IPS-18c (cell line): ENCODE results near the gene ATP6AP1.
A peak's percentile ranks its signal among the peaks of the same experiment; 100 is the strongest.

Experiments used
- H3K4me3 ChIP-seq: 2 replicates; pipeline ENCODE4 v1.7.0; 2013; ENCODE audit warnings: low read depth, mild to moderate bottlenecking, low read length, moderate library complexity; ENCODE audit not compliant: insufficient read depth
- H3K9me3 ChIP-seq: one replicate; pipeline ENCODE4 v1.6.1; 2013; ENCODE audit warnings: mild to moderate bottlenecking, low read length, moderate library complexity; ENCODE audit not compliant: control insufficient read depth, insufficient read depth

The ATP6AP1 gene

DNA sequence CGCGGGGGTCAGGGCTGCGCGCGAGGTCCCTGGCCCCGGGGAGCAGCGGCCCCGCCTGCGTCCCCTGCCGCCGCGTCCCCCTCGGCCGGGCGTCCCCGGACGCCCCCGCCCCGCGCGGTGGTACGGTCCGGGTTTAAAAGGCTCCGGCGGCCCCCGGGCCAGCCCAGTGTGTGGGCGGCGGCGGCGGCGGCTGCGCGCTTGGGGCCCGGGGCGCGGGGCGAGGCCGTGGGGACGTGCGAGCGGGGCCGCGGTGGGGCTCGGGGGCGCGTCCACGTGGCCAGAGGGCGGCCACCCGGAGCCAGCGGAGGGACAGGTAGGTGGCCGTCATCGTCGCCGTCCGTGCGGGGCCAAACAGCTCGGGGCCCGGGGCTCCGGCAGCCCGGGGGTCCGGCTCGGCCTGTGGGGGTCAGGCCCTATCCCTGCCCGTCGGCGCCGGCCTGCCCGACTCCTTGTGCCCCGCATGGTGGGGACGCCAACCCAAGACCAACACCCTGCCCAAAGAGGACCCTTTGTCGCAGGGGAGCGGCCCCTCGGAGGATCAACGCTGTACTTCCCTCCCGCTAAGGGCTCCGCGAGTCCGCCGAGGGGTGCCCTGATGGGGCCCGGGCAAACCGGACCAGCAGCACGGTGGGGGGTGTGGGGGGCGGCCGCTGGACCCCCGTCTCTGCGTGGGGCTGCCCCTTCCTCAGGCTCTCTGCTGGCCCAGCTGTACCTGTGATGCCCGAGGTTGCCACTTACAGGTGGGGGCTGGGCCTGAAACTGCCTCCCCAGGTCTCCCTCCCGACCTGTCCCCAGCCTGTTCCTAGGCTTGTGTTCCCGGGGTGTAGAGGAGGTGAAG is 29.9 kb downstream of the ATP6AP1 start, which contains the start of gene PLXNA3:
Gene PLXNA3, plus strand, starts transcription at position 166 of the 838 bp plus-strand sequence. CDS start 1,903 bp downstream, outside the sequence.
- H3K9me3 ChIP-seq, result peaks cover 21% of the 10 kb centered on the region
- H3K4me3 ChIP-seq, result peak within 1 kb of the TSS; percentile 53

DNA sequence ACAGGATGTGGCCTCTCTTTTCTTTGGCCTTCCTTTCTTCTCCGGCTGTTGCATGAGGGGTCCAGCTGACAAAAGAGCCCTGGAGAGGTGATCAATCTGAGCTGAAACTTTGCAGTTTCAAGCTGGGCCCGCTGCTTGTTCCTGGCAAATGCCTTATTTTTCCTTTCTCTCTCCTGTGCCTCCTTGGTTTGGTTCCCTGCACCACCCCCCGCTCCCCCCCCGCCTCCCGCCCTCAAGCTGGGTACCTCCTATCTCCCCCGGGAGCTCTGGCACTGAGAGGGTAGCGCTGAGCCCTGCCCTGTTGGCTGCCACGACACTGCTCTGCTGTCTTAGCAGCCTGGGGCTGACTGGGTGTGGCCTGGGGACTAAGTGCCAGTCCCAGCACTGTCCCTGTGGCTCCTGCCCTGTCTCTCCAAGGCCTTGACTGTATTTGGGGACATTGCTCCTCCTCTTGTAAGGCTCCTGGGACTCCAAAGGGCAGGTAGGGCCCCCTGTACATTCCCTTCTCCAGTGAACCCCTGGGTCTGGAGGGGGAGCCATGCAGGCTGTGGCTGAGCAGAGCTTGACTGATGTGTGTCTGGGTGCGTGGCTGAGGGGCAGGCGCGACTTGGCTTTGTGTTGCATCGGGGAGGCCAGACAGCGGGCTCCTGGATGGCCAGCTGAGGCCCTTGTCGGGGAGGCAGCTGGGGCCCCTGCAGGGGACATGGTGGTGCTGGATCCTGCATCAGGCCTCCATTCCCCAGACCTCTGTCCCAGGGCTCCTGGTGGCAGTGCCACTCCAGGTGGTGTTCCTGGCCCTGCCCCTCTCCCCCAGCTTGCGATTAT is 30.7 kb downstream of the ATP6AP1 start:
- Histone ChIP-seq H3K4me3 (peak overlapping the region; percentile 53), H3K9me3 (peaks cover 21% of the 10 kb centered on the region)

DNA sequence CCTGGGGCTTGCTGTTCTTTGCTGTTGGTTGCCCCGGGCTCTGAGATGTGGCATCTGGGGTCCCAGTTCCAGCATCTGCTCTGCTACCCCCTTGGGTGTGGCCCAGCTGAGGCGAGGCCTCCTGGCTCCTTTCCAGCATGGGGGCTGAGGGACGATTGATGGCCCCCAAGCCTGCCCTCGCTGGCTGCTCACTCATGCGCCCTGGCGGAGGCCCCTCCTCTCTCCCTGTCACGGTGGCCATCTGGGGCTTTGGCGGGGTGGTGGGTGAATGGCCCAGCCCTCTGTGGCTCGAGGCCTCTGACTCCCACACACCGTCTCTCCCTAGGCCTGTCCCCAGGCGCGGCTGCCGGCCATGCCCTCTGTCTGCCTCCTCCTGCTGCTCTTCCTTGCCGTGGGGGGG is 31.4 kb downstream of the ATP6AP1 start:
- H3K9me3 ChIP-seq, result peaks cover 21% of the 10 kb centered on the region
- peak overlapping the region; percentile 15; the same call in 1 of the 2 replicates for H3K4me3 ChIP-seq

DNA sequence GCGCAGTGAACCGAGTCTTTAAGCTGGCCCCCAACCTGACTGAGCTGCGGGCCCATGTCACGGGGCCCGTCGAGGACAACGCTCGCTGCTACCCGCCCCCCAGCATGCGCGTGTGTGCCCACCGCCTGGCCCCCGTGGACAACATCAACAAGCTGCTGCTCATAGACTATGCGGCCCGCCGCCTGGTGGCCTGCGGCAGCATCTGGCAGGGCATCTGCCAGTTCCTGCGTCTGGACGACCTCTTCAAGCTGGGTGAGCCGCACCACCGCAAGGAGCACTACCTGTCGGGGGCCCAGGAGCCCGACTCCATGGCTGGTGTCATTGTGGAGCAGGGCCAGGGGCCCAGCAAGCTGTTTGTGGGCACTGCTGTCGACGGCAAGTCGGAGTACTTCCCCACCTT is 31.8 kb downstream of the ATP6AP1 start:
- Histone ChIP-seq H3K9me3 (peaks cover 17% of the 10 kb centered on the region), H3K4me3 (peak overlapping the region; percentile 15; the same call in 1 of the 2 replicates)

DNA sequence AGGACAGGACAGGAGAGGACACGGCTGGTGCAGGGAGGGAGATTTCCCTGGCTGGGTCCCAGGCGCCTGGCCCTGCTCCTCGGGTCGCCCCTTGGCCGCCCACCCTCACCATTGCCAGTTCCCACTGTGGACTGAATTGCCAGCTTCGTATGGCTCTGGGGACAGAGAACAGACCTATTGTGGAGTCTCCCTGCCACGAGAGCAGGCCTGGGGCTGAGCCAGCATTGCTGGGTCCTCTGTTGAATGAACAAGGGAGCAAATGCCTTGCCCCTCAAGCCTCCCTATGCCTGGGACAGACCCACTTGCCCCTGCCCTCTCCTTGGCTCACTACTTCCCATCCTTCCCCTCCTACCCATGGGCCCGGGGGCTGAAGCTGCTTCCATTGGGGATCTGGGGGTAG is 33.9 kb downstream of the ATP6AP1 start:
- Histone ChIP-seq H3K9me3 (peaks cover 13% of the 10 kb centered on the region), H3K4me3 (no peak overlapping the region)

DNA sequence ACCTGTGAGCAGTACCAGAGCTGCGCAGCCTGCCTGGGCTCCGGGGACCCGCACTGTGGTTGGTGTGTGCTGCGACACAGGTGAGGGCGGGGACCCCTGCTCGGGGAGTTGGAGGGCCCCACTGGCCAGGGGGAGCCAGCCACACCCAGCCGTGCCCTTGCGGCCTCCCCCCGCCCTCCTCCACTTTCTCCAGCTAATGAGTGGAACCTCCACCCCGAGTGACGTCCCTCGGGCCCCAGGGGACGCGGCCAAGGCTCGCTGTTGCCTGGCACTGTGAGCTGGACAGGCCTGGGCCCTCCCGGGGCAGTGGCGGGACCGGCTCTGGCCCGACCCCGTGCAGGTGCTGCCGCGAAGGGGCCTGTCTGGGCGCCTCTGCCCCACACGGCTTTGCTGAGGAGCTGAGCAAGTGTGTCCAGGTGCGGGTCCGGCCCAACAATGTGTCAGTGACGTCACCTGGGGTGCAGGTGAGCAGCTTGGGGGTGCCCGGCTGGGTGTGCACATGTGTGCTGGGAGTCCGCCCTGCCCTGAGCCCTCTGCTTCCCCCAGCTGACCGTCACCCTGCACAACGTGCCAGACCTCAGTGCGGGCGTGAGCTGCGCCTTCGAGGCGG is 35.2 kb downstream of the ATP6AP1 start:
- H3K9me3 ChIP-seq, result peaks cover 14% of the 10 kb centered on the region
- no peak overlapping the region for H3K4me3 ChIP-seq

DNA sequence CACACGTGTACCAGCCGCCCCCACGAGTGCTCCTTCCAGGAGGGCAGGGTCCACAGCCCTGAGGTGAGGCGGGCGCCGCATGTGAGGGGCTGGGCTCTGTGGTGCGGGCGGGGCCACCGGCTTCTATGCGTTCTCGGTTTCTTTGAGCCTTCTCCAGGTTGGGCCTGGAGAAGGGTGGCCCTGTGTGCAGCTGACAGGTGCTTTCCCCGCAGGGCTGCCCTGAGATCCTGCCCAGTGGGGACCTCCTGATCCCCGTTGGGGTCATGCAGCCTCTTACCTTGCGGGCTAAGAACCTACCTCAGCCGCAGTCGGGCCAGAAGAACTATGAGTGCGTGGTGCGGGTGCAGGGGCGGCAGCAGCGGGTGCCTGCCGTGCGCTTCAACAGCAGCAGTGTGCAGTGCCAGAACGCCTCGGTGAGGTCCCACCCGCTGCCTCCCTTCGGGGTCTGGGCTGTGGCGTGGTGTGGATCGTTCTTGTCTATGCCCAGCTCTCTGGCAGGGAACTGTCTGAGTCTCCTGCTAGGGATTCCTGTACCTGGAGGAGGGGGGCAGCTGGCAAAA is 36.4 kb downstream of the ATP6AP1 start:
- Histone ChIP-seq H3K9me3 (peaks cover 12% of the 10 kb centered on the region), H3K4me3 (no peak overlapping the region)

DNA sequence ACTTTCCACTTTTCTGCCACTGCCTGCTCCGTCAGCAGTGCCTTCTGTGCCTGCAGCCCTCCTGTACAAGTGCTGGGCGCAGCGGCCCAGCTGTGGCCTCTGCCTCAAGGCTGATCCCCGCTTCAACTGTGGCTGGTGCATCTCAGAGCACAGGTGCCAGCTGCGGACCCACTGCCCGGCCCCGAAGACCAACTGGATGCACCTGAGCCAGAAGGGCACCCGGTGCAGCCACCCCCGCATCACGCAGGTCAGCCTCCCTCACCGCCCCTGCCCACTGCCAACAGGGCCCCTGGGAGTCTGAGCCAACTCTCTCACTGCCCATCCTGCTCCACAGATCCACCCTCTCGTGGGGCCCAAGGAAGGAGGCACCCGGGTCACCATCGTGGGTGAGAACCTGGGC is 37.1 kb downstream of the ATP6AP1 start:
- peaks cover 12% of the 10 kb centered on the region for H3K9me3 ChIP-seq

DNA sequence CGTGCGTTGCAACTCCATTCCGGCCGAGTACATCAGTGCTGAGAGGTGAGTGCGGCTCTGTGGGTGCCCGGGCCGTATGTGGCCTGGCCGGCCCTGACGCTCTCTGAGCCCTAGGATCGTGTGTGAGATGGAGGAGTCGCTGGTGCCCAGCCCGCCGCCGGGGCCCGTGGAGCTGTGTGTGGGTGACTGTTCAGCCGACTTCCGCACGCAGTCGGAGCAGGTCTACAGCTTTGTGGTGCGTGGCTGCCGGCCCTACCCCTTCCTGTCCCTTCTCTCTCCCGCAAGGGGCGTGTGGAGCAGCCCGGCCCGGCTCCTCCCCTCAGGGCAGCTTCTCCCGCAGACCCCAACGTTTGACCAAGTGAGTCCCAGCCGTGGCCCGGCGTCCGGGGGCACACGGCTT is 37.6 kb downstream of the ATP6AP1 start:
- Histone ChIP-seq H3K4me3 (no peak overlapping the region), H3K9me3 (peaks cover 12% of the 10 kb centered on the region)

More for the DNA sequence above, 37.1 kb downstream of the ATP6AP1 start:
- no peak overlapping the region for H3K4me3 ChIP-seq

DNA sequence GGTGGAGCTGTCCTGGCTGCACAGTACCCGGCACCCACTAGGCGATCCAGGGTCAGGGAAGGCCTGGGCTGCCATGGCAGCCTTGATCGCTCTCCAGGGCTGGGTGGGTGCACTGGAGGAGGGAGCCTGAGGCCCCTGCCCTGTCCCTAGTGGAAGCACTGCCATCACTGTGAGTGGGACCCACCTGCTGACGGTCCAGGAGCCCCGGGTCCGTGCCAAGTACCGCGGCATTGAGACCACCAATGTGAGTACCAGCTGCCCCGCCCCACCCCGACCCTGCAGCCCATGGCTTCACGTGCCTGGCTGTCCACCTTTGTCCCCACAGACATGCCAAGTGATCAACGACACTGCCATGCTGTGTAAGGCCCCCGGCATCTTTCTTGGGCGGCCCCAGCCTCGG is 38.4 kb downstream of the ATP6AP1 start:
- peaks cover 14% of the 10 kb centered on the region for H3K9me3 ChIP-seq
- H3K4me3 ChIP-seq, result no peak overlapping the region

DNA sequence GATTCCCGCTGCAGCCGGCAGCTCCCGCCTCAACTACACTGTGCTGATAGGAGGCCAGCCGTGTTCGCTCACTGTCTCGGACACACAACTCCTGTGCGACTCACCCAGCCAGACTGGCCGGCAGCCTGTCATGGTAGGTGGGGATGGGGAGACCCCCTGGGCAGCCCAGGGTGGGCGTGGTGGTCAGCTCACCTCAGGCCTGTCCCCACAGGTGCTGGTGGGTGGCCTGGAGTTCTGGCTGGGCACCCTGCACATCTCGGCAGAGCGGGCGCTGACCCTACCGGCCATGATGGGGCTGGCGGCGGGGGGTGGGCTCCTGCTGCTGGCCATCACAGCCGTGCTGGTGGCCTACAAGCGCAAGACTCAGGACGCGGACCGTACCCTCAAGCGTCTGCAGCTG is 39.1 kb downstream of the ATP6AP1 start:
- H3K9me3 ChIP-seq, result peaks cover 13% of the 10 kb centered on the region
- no peak overlapping the region for H3K4me3 ChIP-seq

DNA sequence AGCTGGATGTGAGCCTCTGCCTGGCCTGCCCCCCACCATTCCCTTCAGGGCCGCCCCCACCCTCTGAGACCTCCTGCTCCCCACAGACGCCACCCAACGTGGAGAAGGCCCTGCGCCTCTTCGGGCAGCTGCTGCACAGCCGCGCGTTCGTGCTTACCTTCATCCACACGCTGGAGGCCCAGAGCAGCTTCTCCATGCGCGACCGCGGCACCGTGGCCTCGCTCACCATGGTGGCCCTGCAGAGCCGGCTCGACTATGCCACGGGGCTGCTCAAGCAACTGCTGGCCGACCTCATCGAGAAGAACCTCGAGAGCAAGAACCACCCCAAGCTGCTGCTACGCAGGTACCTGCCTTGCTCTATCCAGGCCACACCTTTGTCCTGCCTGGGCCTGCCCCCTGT is 39.7 kb downstream of the ATP6AP1 start:
- Histone ChIP-seq H3K4me3 (no peak overlapping the region), H3K9me3 (peaks cover 13% of the 10 kb centered on the region)

DNA sequence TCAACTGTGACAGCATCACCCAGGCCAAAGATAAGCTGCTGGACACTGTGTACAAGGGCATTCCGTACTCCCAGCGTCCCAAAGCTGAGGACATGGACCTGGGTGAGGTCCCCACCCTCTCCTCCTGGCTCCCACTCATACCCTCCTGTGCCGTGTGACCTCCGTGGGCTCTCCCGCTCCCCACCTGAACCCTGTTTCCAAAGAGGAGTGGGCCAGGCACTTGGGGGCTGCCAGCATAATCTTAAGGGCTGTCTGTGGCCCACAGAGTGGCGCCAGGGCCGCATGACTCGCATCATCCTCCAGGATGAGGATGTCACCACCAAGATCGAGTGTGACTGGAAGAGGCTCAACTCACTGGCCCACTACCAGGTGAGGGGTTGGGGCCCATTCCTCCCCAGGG is 40.6 kb downstream of the ATP6AP1 start:
- peaks cover 19% of the 10 kb centered on the region for H3K9me3 ChIP-seq
- no peak overlapping the region for H3K4me3 ChIP-seq

DNA sequence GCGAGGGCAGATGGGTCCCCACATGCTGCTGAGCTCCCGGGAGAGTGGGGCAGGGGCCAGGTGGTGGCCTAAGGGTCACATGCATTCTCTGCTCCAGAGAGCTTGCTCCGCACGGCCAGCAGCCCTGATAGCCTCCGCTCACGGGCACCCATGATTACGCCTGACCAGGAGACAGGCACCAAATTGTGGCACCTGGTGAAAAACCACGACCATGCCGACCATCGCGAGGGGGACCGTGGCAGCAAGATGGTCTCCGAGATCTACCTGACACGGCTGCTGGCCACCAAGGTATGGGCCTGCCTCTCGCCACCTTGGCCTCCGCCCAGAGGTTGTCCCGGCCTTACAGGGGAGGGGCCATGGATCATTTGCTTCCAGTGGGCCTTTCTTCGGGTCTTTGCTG is 41.4 kb downstream of the ATP6AP1 start:
- Histone ChIP-seq H3K9me3 (peaks cover 19% of the 10 kb centered on the region), H3K4me3 (no peak overlapping the region)

DNA sequence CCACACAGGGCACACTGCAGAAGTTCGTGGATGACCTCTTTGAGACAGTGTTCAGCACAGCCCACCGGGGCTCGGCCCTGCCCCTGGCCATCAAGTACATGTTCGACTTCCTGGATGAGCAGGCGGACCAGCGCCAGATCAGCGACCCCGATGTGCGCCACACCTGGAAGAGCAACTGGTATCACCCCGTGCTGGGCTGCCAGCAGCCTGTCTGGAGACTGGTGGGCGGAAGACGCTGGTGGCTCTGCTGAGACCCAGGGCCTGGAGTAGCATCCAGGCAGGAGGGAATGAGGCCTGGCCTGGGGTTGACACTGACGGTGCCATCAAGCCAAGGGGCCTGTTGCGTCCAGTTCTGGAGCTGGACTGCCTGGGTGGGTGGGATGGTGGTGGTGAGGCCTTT is 42.0 kb downstream of the ATP6AP1 start:
- Histone ChIP-seq H3K4me3 (no peak overlapping the region), H3K9me3 (peaks cover 19% of the 10 kb centered on the region)

DNA sequence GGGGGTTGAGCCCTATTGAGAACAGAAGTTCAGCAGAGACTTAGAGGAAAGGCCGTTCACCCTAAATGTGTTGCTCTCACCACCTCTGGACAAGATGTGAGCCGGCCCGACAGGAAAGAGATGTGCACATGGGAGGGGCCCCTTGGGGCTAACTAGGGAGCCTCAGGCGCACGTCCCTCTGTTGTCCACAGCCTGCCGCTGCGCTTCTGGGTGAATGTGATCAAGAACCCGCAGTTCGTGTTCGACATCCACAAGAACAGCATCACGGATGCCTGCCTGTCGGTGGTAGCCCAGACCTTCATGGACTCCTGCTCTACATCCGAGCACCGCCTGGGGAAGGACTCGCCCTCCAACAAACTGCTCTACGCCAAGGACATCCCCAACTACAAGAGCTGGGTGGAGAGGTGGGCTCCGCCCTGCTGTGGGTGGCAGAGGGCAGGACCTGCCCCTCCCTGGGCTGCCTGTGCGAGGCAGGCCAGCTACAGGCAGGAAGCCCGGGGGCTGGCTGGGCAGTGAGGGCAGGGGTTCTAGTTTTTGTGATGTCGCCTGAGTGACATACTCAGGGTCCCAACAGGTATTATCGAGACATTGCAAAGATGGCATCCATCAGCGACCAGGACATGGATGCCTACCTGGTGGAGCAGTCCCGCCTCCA is 42.6 kb downstream of the ATP6AP1 start:
- Histone ChIP-seq H3K9me3 (peaks cover 16% of the 10 kb centered on the region), H3K4me3 (no peak overlapping the region)
